ENCODE results near the gene TULP4.

DNA sequence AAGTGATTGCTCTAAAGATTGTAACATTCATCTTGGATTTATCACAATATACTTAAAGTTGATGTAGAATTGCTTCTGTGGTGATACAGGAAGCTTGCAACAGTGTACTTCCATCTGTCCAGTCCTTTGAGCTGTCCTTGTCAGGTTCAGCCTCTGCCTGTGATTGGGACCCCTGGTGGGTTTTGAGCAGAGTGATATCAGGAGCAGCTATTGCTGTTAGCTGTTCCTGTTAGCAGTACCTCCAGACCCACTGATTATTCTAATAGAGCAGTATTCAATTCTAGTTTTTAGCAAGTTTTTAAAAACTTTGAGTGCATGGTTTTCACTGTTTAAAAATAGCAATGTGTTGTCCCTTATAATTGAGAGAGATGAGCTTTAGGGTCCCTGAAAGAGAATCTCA lies 48.8 kb downstream of the TULP4 start:
- TF ChIP-seq, protein P1, sequence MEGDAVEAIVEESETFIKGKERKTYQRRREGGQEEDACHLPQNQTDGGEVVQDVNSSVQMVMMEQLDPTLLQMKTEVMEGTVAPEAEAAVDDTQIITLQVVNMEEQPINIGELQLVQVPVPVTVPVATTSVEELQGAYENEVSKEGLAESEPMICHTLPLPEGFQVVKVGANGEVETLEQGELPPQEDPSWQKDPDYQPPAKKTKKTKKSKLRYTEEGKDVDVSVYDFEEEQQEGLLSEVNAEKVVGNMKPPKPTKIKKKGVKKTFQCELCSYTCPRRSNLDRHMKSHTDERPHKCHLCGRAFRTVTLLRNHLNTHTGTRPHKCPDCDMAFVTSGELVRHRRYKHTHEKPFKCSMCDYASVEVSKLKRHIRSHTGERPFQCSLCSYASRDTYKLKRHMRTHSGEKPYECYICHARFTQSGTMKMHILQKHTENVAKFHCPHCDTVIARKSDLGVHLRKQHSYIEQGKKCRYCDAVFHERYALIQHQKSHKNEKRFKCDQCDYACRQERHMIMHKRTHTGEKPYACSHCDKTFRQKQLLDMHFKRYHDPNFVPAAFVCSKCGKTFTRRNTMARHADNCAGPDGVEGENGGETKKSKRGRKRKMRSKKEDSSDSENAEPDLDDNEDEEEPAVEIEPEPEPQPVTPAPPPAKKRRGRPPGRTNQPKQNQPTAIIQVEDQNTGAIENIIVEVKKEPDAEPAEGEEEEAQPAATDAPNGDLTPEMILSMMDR (IDR thresholded peaks at IDR 0.05): no peak
- no peak for TF ChIP-seq POLR2A (IDR thresholded peaks at IDR 0.05)
